Activated T-cell treated with anti-CD3 and anti-CD28 coated beads, Interleukin-2, amount 50 U/mL, for 48 hours (primary cell): ENCODE data around the gene CTNNA3.

Experiments used
- DNase-seq, 2 experiments: peaks; one replicate each; pipeline ENCODE4 v3.0.0-alpha.2; 2020

The CTNNA3 gene

DNA sequence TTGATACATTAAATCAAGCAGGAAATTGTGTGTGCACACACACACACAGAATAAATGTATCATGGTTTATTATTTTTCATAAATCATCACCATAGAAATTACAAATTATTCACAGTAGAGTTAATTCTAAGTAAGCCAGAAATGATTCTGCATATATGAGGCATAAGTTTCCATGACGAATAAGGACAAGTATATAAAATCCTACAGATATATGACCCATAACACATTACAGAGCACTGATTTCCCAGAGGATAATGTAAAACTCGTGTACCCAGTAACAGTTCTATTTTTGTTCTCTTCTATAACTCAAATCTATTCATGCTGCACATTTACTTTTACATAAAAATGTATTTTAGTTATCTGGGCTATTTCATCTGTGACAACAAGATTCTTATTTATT, 600.5 kb downstream of the CTNNA3 start:
- DNase-seq, result no peak

DNA sequence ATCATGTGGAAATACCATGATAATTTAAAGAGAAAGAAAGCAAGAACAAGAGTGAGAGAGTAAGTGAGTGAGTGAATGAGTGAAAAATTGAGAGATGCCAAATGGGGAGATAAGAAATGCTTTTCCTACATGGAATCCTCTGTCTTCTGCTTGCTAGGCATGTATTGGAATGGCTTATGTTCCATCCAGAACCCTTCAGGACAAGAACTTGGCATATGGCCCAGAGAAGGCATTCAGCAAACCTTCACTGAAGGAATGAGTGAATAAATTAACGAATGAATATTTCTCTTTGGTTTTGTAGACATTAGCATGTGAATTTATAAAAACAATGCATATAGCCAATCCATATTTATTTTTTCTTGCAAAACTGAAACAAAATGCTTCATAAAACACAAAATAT, 608.0 kb downstream of the CTNNA3 start:
- no peak for DNase-seq

GRCh38 chr10:67087135-67087425, 608.9 kb downstream of the CTNNA3 start:
- no peak for DNase-seq

DNA sequence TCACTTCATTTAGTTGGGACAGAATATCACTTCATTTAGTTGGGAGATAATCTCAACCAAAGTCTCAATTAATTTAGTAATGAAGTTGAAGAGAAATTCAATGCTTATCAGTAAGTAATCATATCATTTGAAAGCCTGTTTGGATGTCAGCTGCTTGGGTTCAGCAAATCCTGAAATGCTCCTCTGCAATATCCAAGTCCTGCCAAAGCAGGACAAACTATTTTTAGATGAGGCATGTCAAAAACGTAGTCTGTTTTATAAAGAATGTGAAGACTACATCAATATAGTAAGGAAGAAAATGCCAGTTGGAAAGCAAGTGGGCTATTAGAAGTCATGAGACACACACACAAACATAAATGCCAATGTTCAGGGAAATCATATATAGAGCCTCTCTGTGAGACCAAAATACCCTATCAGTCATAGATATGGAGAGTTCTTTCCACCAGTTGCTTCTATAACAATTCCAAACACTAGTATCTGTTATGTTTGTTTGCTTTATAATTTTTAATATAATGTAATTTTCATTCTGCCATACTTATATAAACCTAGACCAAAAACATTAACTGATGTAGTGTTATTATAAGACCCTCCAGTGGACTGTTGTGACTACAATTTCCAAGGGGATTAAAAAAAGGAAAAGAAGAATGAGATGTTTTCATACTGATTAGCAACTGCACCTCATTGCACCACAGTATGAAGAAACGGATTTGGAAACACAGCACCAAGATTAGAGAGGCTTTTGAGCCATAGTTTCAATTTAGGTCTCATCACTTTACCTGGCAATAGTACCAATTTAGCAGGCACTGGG, 609.5 kb downstream of the CTNNA3 start:
- DNase-seq, result no peak

DNA sequence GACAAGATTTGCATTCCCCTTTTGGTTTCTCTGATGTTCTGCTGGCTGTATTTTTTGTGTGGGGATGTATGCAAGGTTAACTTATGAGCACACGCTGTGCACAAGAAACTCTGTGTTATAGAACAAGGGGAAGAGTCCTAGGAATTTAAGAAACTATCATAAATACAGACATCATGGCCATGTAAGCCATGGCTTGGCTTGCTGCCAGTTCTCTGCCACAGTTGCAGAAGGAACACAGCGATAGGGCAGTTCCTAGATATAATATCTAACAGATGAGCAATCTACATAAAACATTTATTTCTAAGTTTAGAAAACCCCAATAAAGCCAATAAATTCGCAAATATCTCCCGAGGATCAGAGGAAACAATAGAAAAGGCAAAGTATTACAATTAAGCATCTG, 616.9 kb downstream of the CTNNA3 start:
- no peak for DNase-seq

DNA sequence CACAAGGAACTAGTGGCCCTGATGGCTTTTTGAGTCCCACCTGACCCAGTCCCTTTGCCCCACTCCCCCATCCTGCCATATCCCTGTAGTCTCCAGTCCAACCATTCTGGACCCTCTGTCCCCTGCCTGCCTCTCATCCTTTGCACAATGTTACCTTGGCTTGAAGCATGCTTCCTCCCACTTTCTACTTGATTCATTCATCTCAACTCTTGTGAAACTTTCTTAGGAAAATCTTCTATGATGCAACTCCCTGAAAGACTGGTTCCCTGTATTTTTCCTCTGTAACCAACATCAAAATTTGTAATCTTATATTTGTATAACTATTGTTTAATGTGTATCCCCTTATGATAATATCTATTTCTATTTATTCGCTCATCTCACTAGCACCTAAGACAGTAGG, 618.6 kb downstream of the CTNNA3 start:
- no peak for DNase-seq

GRCh38 chr10:67076144-67076543, 619.9 kb downstream of the CTNNA3 start:
- DNase-seq, result no peak

GRCh38 chr10:67075491-67075971, 620.5 kb downstream of the CTNNA3 start:
- no peak for DNase-seq

GRCh38 chr10:67072654-67073053, 623.3 kb downstream of the CTNNA3 start:
- DNase-seq, result no peak

GRCh38 chr10:67050415-67050814, 645.6 kb downstream of the CTNNA3 start:
- no peak for DNase-seq

DNA sequence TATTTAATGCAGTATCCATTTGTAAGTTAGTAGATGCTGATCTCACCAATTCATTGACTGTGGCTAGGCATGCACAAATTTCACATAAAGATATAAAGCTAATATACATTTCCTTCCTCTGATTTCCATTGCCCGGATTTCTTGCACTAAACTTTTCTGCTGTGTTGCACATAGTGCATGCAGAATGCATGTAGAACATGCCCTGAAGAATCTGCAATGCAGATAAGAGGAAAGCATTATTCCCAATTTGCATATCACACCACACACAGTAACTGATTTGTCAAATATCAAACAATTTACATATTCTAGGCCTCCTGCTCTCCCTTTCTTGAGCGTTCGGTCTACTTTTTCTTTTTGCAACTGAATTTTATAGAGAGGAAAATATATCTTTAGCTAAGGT, 646.0 kb downstream of the CTNNA3 start:
- DNase-seq, result no peak

DNA sequence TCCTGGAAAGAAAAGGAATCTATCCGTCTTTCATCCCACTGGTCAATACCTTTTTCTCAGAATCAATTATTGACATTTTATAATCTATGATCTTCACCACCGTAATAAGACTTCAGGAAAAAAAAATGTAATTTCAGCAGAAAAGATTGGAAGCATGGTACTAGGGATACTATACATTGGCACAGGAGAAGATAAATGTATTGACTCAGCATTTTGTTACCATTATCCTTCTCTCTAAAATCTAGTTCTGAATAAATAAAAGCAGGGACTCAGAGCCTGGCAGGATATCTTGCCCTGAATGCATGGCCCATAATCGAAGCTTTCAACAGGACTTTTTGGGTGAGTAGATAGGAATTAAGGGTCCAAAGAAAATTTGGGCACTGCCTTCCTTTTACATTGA, 649.5 kb downstream of the CTNNA3 start:
- no peak for DNase-seq

DNA sequence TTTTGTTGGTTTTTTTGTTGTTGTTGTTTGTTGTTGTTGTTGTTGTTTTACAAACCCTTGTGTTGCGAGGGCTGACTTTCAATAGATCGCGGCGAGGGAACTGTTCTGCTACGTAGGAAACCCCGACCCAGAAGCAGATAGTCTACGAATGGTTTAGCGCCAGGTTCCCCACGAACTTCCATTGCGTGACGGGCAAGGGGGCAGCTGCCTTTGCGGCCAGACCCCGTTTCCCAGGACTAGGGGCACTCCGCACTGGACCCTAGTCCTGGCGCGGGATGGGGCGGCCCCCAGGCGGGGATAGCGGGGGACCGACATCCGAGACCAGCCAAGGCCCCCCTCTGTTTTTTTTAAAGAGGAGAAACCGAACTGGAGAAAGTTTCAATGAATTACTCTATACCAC, 650.6 kb downstream of the CTNNA3 start:
- DNase-seq, result no peak

DNA sequence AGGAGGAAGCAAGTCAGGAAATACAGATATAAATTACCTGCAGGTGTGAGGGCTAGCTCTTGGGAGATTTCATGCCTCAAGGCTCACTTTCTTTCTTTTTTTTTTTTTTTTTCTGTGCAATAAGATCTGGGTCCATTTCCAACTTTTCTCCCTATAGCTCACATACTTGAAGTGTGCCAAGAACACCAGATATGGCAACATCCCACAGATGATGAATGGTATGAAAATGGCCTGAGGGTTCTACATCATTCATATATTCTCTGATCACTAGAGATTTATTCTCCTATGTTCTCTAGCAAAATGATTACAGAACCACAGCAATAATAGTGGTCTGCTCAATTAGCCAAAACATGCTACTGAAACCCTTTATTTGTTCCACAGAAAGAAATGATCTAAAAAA, 653.0 kb downstream of the CTNNA3 start:
- DNase-seq, result no peak

DNA sequence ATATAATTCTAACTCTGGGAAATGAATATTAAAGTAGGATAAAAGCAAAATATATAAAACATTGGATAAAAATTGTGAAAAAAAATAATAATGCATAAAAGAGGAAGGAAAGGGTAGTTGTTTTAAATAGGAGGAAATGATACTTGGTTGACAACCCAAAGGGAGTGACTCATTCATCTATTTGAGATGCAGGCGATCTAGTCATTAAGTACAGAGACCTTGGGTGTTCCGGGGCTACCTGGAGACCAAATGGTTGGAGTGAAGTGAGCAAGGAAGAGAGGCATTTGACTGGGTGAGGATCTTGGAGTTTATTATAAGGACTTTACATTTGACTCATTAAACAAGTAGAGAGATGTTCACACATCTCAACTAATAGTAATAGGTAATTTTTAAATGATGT, 659.2 kb downstream of the CTNNA3 start:
- DNase-seq, result no peak

GRCh38 chr10:67033878-67034277, 662.1 kb downstream of the CTNNA3 start:
- DNase-seq, result no peak

- DNase-seq, result no peak
Observed at GRCh38 chr10:67022099-67022498, 673.9 kb downstream of the CTNNA3 start.

GRCh38 chr10:67017218-67017617, 678.8 kb downstream of the CTNNA3 start:
- no peak for DNase-seq

DNA sequence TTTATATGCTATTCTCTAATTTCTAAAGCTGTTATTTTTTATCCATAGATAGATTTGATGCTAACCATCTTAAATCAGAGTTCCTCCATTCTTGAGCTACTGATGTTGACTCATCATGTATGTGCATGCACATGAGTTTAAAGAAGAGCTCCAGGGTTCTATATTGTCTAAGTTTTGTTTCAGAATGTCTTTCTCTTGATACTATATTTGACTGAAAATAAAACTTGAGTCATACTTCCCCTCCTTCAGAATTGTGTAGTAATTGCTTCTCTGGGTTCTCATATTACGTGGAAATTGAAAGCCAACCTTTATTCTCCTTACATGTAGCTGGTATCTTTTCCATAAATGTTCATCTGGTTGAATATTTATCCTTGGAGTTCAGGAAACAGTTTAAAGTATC, 680.8 kb downstream of the CTNNA3 start:
- no peak for DNase-seq

DNA sequence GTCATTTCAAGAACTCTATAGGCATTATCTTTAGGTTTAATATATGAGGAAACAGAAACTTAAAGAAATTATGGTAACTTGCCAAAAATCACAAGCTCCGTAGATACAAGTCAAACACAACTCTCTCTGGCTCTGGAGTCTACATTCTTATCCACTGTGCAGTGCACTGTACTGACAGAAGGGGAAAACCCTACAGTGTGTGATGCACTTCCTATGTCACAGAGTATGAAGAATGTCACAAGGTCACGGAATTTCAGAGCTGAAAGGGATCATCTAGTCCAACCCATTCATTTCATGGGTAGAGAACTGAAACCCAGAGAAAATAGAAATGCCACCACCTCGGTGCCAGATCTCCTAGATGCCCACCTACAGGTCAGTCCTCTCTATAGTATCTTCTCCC, 684.0 kb downstream of the CTNNA3 start:
- no peak for DNase-seq

- no peak for DNase-seq
Observed at GRCh38 chr10:67011480-67011879, 684.5 kb downstream of the CTNNA3 start.

GRCh38 chr10:67005981-67006380, 690.0 kb downstream of the CTNNA3 start:
- DNase-seq, result no peak

DNA sequence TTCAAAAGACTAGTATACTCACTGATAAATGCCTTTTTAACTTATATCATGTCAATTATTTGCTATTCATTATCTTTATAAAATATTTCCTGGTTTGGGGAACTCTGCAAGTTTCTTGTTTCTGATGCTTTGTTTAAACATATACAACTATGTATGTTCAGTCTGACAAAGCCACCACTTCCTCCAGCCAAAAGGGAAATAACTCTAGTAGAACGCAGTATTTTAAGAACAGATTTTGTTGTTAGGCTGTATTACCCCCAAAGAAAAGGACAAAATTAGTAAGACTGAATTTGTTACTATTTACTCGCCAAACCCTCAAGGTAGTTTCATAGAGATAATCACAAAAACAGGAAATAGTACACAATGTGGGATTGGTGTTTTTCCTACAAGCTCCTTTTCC, 691.3 kb downstream of the CTNNA3 start:
- no peak for DNase-seq

GRCh38 chr10:66999762-67000545, 696.0 kb downstream of the CTNNA3 start:
- no peak for DNase-seq

DNA sequence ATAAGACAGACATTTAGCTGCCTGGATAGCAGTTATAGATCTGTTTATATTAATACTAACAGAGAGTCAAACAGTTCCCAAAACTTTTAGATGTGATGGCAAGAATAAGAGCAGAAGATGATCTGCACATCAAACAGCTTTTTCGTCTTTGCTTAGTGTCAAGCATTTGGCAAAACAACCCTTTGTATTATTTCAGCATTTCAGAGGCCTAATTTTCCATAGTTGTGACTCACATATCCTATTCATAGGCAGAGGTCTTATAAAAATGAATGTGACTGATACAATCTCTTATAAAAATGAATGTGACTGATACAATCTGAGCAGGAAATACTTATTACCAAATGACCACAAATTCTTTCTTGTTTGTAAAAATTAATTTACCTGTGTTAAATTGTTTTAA, 699.0 kb downstream of the CTNNA3 start:
- DNase-seq, result no peak
